G401 (cell line): ENCODE measurements around the gene ARHGEF19. TPM values are rescaled to one million over a fixed set of nuclear protein-coding genes. Genes with fewer than 3 reads are reported as not detected.

Source experiments
- DNase-seq: peaks from one replicate; pipeline ENCODE4 v3.0.0-alpha.2; 2015; ENCODE audit warnings: low spot score
- in situ Hi-C: cut with HindIII; loops from 2 replicates; pipeline ENCODE4 v1.10.0; 2016; ENCODE audit warnings: low sequenced_read_pairs, mixed read lengths
- total RNA-seq: library from RNA; depleted of rRNA; stranded (reverse); fragments of >200 nt; shearing (Covaris generic); gene quantifications from 2 replicates; pipeline ENCODE4 v1.2.3, GENCODE V29; 2014

The ARHGEF19 gene
- total RNA-seq, 1 experiment from 2014 or later = 7.4 TPM

GRCh38 chr1:16245476-16246196 is 33.2 kb upstream of the ARHGEF19 start:
- in situ Hi-C loops = no loop called here
- no peak for DNase-seq

GRCh38 chr1:16244650-16245285 is 32.3 kb upstream of the ARHGEF19 start:
- no peak for DNase-seq
- in situ Hi-C loops = no loop called here

- DNase-seq = peak; percentile 87
- in situ Hi-C loops = no loop called here
Observed at GRCh38 chr1:16243936-16244649, 31.6 kb upstream of the ARHGEF19 start.

- in situ Hi-C loops = no loop called here
- no peak for DNase-seq
Observed at GRCh38 chr1:16243215-16243610, 30.8 kb upstream of the ARHGEF19 start.

GRCh38 chr1:16242556-16243214 is 30.2 kb upstream of the ARHGEF19 start:
- DNase-seq = no peak
- in situ Hi-C loops = no loop called here

- no peak for DNase-seq
- in situ Hi-C loops = no loop called here
Observed at GRCh38 chr1:16241221-16241708, 28.8 kb upstream of the ARHGEF19 start.

GRCh38 chr1:16239972-16240491 is 27.6 kb upstream of the ARHGEF19 start:
- DNase-seq = no peak
- in situ Hi-C loops = no loop called here

GRCh38 chr1:16237343-16237830 is 24.9 kb upstream of the ARHGEF19 start:
- no peak for DNase-seq
- in situ Hi-C loops = no loop called here

DNA sequence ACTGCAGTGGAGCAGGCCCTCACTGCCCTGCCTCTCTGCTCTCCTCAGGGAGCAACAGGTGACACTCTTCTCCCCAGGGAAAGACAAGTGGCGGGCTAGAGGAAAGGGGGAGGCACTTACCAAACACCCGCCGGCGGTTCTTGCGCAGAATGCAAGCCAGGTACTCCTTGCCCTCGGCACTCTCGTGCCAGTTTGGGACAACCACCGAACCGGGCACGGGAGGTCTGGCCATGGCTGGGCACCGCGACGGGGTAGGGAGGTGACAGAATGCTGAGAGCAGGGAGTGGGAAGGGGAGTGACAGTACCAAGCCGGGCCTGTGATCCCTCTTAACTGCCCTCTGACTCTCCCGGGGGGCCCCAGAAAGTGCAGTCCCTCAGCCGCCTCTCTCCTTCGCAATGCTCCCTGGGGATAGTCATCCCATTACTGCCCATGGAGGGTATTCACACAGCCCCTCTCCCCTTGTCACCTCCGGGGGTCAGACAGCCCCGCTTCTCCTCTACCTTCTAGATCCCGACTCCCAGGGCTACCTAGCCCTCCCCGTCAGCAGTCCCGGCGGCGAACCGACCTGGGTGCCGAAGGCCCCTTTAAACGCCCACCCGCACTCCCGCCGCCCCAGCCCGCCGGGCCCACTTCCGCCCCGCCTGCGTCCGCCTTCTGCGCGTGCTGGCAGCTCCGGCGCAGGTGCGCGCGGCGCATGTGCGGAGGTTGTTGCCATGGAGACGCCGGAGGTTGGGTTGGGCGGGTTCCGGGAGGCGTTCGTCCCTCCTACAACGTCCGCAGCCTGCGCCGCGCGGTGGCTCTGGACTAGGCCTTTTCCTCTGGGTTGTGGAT is 24.3 kb upstream of the ARHGEF19 start, which contains the start of gene CPLANE2:
CPLANE2 (minus strand) TSS at position 673 of the 832 bp plus-strand sequence; CDS start at position 232, 441 bp downstream.
- DNase-seq = peak; percentile 92
- in situ Hi-C loops = no loop called here

DNA sequence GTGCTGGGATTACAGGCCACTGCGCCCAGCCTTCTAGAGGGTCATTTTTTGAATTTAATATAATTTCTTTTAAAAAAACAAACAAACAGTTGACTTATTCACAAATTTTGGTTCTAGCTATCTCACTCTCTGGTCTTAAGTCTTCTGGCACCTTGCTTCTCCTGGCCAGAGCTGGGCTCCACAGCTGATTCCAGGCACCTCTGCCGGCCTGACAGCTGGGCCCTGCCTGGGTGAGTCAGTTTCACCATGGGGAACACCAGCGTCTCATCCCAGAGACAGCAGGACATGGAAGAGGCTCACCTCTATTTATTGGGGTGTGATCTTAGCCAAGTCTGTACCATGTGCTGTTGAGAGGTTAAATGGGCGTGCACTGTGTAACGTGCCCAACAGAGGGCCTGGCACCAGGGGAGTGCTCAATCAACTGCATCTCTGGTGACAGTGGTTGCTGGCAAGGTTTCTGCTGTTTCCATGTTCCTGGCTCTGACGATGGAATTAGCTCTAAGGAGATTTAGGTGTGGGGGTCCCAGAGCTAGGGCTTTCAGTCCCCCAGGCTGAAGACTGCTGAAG is 23.6 kb upstream of the ARHGEF19 start:
- DNase-seq = no peak
- in situ Hi-C loops = no loop called here

- in situ Hi-C loops = no loop called here
- DNase-seq = no peak
Observed at GRCh38 chr1:16235347-16235746, 22.9 kb upstream of the ARHGEF19 start.

DNA sequence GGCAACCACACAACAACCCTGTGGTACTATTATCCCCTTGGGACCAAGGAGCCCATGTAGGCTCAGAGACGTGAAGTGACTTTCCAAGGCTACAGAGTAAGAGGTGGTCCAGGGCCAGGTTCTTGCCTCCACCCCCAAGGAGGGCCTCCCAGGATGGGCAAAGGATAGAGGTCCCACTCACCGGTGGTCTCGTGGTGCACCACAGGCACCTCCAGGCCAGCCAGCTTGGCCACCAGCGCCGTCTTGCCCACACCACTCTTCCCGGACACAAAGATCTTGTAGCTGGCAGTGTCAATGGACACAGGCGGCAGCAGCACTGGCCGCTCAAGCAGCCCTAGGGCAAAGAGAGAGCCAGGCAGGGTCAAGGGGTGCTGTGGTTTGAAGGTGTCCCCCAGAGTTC is 21.0 kb upstream of the ARHGEF19 start:
- no peak for DNase-seq
- in situ Hi-C loops = no loop called here

DNA sequence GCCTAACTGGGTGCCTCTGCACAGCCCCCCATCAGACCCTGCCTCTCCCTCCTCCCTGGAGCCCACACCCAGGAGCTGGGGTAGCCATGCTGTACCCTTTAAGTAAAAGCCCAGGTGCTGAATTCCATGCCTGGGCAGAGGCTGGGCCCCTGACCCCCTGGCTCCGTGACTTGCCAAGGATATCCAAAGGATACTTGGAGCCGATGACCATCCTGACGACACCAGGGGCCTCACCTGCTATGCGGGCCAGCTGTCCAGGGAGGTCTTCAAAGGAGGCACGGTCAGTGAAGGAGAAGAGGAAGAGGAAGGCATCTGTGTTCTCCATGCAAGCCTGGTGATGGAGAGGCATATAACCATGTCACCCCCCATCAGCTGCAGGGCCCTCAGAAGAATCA is 19.9 kb upstream of the ARHGEF19 start:
- no peak for DNase-seq

DNA sequence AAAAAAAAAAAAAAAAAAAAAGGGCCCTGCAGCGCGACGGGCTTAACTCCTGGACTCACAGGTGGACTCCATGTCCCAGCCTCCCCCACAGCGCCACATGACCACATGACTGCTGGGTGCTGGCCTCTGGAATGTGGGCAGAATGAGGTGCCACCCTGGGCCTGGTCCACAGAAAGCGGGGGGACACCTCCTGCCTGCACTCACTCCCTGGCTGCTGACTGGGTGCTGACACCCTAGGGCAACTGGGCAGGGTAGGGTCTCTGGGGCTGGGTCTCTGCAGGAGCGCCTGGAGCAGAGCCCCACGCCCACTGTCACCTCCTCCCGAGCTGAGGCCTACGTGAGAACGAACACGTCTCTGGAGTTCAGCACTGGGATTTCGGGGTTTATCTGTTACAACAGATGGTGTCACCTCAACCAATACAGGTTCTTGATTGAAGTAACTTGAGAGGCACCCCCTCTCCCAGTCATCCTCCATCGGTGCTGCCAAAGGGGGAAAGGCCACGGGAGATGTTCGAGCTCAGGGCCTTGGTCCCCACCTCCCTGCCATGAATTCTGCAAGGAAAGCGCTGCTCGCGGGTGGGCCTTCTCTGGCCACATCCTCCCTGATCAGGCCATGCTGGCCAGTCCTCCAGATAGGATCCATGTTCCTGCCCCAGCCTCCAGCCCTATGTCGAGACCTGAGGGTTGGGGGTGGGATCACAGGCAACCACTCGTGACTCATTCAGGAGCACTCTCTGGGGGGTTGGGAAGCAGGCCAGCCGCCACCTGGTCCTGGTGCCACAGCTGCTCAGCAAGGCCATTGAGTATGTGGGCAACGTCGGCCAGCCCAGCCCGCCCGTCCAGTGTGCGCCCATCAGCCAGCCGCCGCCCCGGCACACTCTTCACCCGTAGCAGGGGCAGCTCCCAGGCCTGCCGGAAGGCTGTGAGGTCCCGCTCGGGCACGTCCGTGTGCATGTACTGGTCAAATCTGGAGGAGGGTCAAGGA is 19.2 kb upstream of the ARHGEF19 start:
- in situ Hi-C loops = no loop called here
- no peak for DNase-seq

More for the DNA sequence above, 19.9 kb upstream of the ARHGEF19 start:
- in situ Hi-C loops = no loop called here

- in situ Hi-C loops = no loop called here
- DNase-seq = no peak
Observed at GRCh38 chr1:16230744-16231143, 18.3 kb upstream of the ARHGEF19 start.

- in situ Hi-C loops = no loop called here
Observed at GRCh38 chr1:16229976-16230740, 17.7 kb upstream of the ARHGEF19 start.

More at GRCh38 chr1:16229976-16230740, 17.7 kb upstream of the ARHGEF19 start:
- DNase-seq = no peak
